Naive thymus-derived CD4-positive, alpha-beta T cell (primary cell): Measurements from ENCODE around the gene PTDSS2. TPM values are rescaled to one million over a fixed set of nuclear protein-coding genes. Genes with fewer than 3 reads are reported as not detected.
A peak's percentile ranks its signal among the peaks of the same experiment; 100 is the strongest.

Source experiments
- ATAC-seq: fragments of 150-1000 bp; cut with Tn5 transposase; 2 replicates; pipeline ENCODE4 v1.10.0; 2021; ENCODE audit warnings: mild to moderate bottlenecking, moderate library complexity
- CTCF ChIA-PET: fragments of 350-600 bp; sonication (Branson Sonifier 250); formaldehyde crosslinking; loops from one replicate; lab custom pipeline; 2021; ENCODE audit warnings: antibody characterized with exemption; lab: Charles Lee
- POLR2A ChIA-PET: fragments of 350-600 bp; sonication (Branson Sonifier 250); formaldehyde crosslinking; loops from one replicate; lab custom pipeline; 2021; ENCODE audit warnings: antibody characterized with exemption, inconsistent platforms; lab: Charles Lee
- DNase-seq, 9 donors: peaks; one replicate each; pipeline versions ENCODE4 v3.0.0 to v3.0.0-alpha.2; 2020 to 2022; ENCODE audit warnings: mixed read lengths in 1 of 9
- H3K27ac ChIP-seq: one replicate; pipeline ENCODE4 v1.7.0; 2013; ENCODE audit warnings: mild to moderate bottlenecking, low read depth, low read length, moderate library complexity
- H3K27me3 ChIP-seq, 2 donors: one replicate each; pipeline ENCODE4 v1.7.0; 2013; ENCODE audit warnings: low read length in 2 of 2, mild to moderate bottlenecking in 2 of 2, moderate library complexity in 2 of 2; ENCODE audit not compliant: control insufficient read depth in 2 of 2, insufficient read depth in 2 of 2
- H3K36me3 ChIP-seq, 3 experiments: 1 replicate in 2 of 3; 2 replicates in 1 of 3; pipeline ENCODE4 v1.7.0; 2013; ENCODE audit warnings: low read length in 3 of 3, mild to moderate bottlenecking in 3 of 3, moderate library complexity in 1 of 3; ENCODE audit not compliant: insufficient read depth in 3 of 3, control insufficient read depth in 2 of 3
- H3K4me1 ChIP-seq, 2 donors: one replicate each; pipeline ENCODE4 v1.7.0; 2013; ENCODE audit warnings: low read length in 2 of 2, mild to moderate bottlenecking in 2 of 2, moderate library complexity in 1 of 2; ENCODE audit not compliant: control insufficient read depth in 2 of 2, insufficient read depth in 2 of 2
- H3K4me3 ChIP-seq: 2 replicates; pipeline ENCODE4 v1.7.0; 2013; ENCODE audit warnings: mild to moderate bottlenecking, low read length
- H3K9me3 ChIP-seq, 3 experiments: 1 replicate in 2 of 3; 2 replicates in 1 of 3; pipeline ENCODE4 v1.7.0; 2013; ENCODE audit warnings: low read length in 3 of 3; ENCODE audit not compliant: control insufficient read depth in 2 of 3
- H3K27ac Mint-ChIP-seq, 9 donors: one replicate each; pipeline ENCODE4 v1.8.0; 2020 to 2022; ENCODE audit warnings: mixed read lengths in 9 of 9, mild to moderate bottlenecking in 8 of 9, moderate library complexity in 5 of 9, inconsistent platforms in 2 of 9
- H3K27me3 Mint-ChIP-seq, 5 donors: one replicate each; pipeline ENCODE4 v1.8.0; 2021 to 2022; ENCODE audit warnings: mixed read lengths in 5 of 5, mild to moderate bottlenecking in 1 of 5
- H3K36me3 Mint-ChIP-seq, 5 donors: one replicate each; pipeline ENCODE4 v1.8.0; 2020 to 2022; ENCODE audit warnings: mixed read lengths in 5 of 5, mild to moderate bottlenecking in 3 of 5, inconsistent platforms in 1 of 5
- H3K4me1 Mint-ChIP-seq, 7 donors: one replicate each; pipeline ENCODE4 v1.8.0; 2020 to 2022; ENCODE audit warnings: mixed read lengths in 7 of 7, mild to moderate bottlenecking in 3 of 7, inconsistent platforms in 1 of 7
- H3K4me3 Mint-ChIP-seq, 10 donors: one replicate each; pipeline ENCODE4 v1.8.0; 2020 to 2022; ENCODE audit warnings: mild to moderate bottlenecking in 10 of 10, mixed read lengths in 10 of 10, moderate library complexity in 6 of 10, inconsistent platforms in 2 of 10
- H3K9me3 Mint-ChIP-seq, 11 donors: one replicate each; pipeline ENCODE4 v1.8.0; 2020 to 2022; ENCODE audit warnings: mixed read lengths in 11 of 11, mild to moderate bottlenecking in 4 of 11, inconsistent platforms in 1 of 11, moderate library complexity in 1 of 11
- intact Hi-C, 2 donors: fragments of 100-400 bp; cut with micrococcal nuclease; formaldehyde crosslinking; loops; one replicate each; pipeline ENCODE4 v1.15.1; 2023
- polyA plus RNA-seq, 2 donors: library from polyadenylated mRNA; unstranded; fragments of 300-500 nt; fragmentation: Illumina TruSeq; gene quantifications; one replicate each; pipeline ENCODE4 v1.2.3, GENCODE V29; 2021
- total RNA-seq, 6 experiments: library from RNA in 5 of 6; stranded (reverse) in 5 of 6; gene quantifications; 1 replicate in 5 of 6; 2 replicates in 1 of 6; pipeline ENCODE4 v1.2.3 and lab custom pipeline; 2021 to 2026

PTDSS2 gene
- total and polyA plus RNA-seq, 7 experiments from 2014 or later = 9.0 to 27.7 (median 19.4) TPM

DNA sequence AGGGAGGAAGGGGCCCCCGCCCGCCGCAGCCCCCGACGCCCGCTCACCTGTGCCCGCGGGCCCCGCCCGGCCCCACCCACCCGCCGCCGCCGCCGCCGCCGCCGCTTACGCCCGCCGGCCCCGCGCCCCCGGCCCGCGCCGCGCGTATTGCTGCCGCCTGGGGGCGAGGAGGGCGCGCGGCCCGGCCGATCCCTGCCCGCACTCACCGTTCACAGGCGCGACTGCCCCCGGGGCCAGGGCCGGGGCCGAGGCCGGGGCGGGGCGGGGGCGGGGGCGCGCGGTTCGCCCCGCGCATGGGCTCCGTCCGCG is 85.1 kb downstream of the PTDSS2 start:
- Mint-ChIP-seq H3K4me3 (peak overlapping the region in 1 of 10 donors; percentile 95), H3K27me3 (no peaks in the 10 kb centered on the region), H3K4me1 (peaks cover 5 to 16% (median 11%) of the 10 kb centered on the region in 7 donors), H3K27ac (no peak overlapping the region), H3K36me3 (peaks cover 0 to 4% (median 0%) of the 10 kb centered on the region in 5 donors), H3K9me3 (no peaks in the 10 kb centered on the region)
- H3K4me1 ChIP-seq = peaks cover 20 to 21% of the 10 kb centered on the region in 2 donors
- H3K36me3 ChIP-seq = peaks cover 0 to 30% (median 0%) of the 10 kb centered on the region in 3 experiments
- ATAC-seq = peak; percentile 31
- ChIA-PET CTCF (no interaction called here), POLR2A (interaction anchor here (0.6 to 4.0 kb wide), 14 partner anchors 18 to 255 kb away, joined by 3 to 26 read pairs (median 4); partner anchors contain the start of genes DEAF1, IRF7, PHRF1 and RNH1)
- intact Hi-C loops = loop anchor here (1.0 to 5.0 kb wide), 9 partner anchors 17 to 328 kb away; partner anchors contain the start of genes BET1L (in 2 of the 2), RIC8A (in 2 of the 2), DEAF1 (in 1 of the 2) and PTDSS2 (in 1 of the 2)
- no peak for DNase-seq
- peak overlapping the region; percentile 71 for H3K27ac ChIP-seq
- H3K9me3 ChIP-seq = no peaks in the 10 kb centered on the region
- no peaks in the 10 kb centered on the region for H3K27me3 ChIP-seq
- no peak overlapping the region for H3K4me3 ChIP-seq

DNA sequence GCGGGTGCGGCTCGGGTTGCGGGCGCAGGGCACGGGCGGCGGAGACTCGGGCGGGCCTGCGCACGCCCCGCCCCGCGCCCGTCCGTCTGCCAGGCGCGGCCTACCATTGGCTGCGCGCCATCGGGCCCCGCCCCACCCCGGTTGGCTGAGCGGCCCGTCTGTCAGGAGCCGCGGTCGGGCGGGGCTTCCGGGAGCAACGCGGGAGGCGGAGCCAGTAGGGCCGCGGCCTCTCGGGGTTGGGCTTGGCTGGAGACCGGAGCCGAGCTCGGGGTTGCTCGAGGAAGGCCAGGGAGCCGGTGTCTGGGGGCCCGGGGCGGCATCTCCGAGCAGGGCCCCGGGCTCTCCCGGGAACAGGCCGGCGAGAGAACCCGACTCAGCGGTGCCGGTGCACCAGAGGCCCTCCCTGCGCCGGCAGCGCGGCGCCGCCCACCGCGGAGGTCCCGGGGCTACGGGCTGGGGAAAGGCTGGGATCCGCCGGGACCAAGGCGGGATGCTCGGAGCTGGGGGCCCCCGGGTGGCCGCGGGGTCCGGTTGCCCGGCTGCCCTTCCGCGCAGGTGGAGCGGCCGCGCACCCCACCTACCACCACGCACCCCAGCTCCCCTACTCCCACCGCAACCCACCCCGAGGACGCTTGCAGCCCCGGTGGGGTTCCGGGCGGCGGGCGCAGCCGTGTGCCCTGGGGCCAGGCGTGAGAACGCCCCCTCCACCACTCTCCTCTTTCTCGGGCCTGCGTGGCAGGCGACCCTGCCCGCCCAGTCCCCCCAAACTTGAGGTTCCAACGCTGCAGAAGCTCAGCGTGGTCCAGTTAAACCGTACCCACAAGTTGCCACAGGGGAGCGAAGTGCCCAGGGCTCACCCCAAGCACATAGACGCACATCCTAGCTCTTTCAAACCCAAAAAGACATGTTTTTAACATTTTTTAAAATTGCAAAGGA is 85.7 kb downstream of the PTDSS2 start, which contains the start of gene HRAS:
TSS of gene HRAS (minus strand) at position 58 of the 936 bp plus-strand sequence.
- Histone ChIP-seq H3K36me3 (peaks cover 0 to 30% (median 0%) of the 10 kb centered on the region in 3 experiments), H3K27ac (peak within 1 kb of the TSS; percentile 75), H3K9me3 (no peaks in the 10 kb centered on the region), H3K4me3 (peak within 1 kb of the TSS; percentile 66), H3K4me1 (peaks cover 20 to 21% of the 10 kb centered on the region in 2 donors), H3K27me3 (no peaks in the 10 kb centered on the region)
- Mint-ChIP-seq H3K27me3 (no peaks in the 10 kb centered on the region), H3K4me3 (peak within 1 kb of the TSS; percentile 87 to 97 (median 91)), H3K27ac (peak within 1 kb of the TSS; percentile 84 to 96 (median 91)), H3K36me3 (peaks cover 0 to 3% (median 0%) of the 10 kb centered on the region in 5 donors), H3K4me1 (peaks cover 5 to 16% (median 11%) of the 10 kb centered on the region in 7 donors), H3K9me3 (no peaks in the 10 kb centered on the region)
- intact Hi-C loops = loop anchor here (1.0 to 5.0 kb wide), 12 partner anchors 17 to 328 kb away; partner anchors contain the start of genes BET1L (in 2 of the 2), RIC8A (in 2 of the 2), DEAF1 (in 1 of the 2) and LMNTD2 (in 1 of the 2)
- DNase-seq = peak; percentile 92 to 99 (median 96)
- CTCF ChIA-PET = interaction anchor here (0.6 to 2.5 kb wide), 3 partner anchors 17 to 191 kb away, joined by 3 to 7 read pairs (median 4); partner anchors contain the start of gene TMEM80
- peak; percentile 93 for ATAC-seq
- POLR2A ChIA-PET = interaction anchor here (0.6 to 4.0 kb wide), 24 partner anchors 10 to 329 kb away, joined by 3 to 26 read pairs (median 3); partner anchors contain the start of genes BET1L, DEAF1, IRF7 and PHRF1

DNA sequence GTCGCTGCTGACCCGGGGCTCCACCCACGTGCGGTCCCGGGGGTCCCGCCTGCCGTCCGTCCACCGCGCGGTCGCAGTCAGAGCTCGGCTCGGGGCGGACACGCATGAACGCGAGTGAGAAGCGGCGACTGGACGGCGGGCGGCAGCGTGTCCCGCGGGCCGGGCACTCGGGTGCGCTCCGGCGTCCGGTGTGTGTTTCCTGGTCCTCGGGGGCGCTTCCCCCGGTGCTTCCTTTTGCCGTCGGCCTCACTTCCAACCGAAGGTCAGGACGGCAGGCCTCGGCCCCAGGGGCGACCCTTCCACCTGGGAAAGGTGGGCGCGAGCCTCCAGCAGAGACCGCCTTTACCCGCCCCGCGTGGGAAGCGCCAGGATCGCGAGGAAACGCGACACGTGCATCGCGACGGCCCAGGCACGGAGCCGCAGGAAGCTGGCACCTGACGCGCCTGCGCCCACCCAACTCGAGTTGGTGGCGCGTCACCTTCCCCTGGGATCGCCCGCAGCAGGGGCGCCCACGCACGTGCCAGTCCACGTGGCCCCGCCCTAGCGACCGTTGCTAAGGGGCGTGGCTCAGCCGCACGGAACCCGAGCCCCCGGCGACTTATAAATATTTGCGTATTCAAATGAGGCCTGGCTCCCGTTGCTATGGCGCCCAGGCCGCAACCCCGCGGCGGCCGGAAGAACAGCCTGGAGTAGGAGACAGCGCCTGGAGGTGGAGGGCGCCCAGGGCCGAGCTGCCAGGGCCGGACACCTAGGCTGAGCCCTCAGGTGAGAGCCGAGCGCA is 87.0 kb downstream of the PTDSS2 start, which contains the start of gene LRRC56:
TSS of gene LRRC56 (plus strand) at position 687 of the 781 bp plus-strand sequence. CDS start 3,158 bp downstream, outside the sequence.
- peaks cover 20 to 21% of the 10 kb centered on the region in 2 donors for H3K4me1 ChIP-seq
- no peaks in the 10 kb centered on the region for H3K27me3 ChIP-seq
- intact Hi-C loops = loop anchor here (1.0 to 5.0 kb wide), 10 partner anchors 18 to 260 kb away; partner anchors contain the start of genes DEAF1 (in 2 of the 2), LMNTD2 (in 2 of the 2), RASSF7 (in 2 of the 2) and TMEM80 (in 2 of the 2)
- peaks cover 5 to 16% (median 11%) of the 10 kb centered on the region in 7 donors for H3K4me1 Mint-ChIP-seq
- H3K27ac Mint-ChIP-seq = peak within 1 kb of the TSS; percentile 84 to 96 (median 91)
- ATAC-seq (peak; percentile 53), DNase-seq (peak; percentile 74 to 92 (median 77))
- H3K9me3 Mint-ChIP-seq = no peaks in the 10 kb centered on the region
- CTCF ChIA-PET = interaction anchor here (1.1 to 2.5 kb wide), 2 partner anchors 19 to 190 kb away, joined by 4 to 7 read pairs; no protein-coding TSS in a partner anchor
- peak within 1 kb of the TSS; percentile 75 for H3K27ac ChIP-seq
- peaks cover 0 to 3% (median 0%) of the 10 kb centered on the region in 5 donors for H3K36me3 Mint-ChIP-seq
- POLR2A ChIA-PET = interaction anchor here (1.0 to 4.0 kb wide), 12 partner anchors 9 to 330 kb away, joined by 3 to 26 read pairs (median 4); partner anchors contain the start of genes BET1L, DEAF1, IRF7 and RIC8A
- H3K4me3 Mint-ChIP-seq = peak within 1 kb of the TSS; percentile 87 to 97 (median 91)
- H3K36me3 ChIP-seq = peaks cover 0 to 19% (median 0%) of the 10 kb centered on the region in 3 experiments
- H3K4me3 ChIP-seq = peak within 1 kb of the TSS; percentile 66
- no peaks in the 10 kb centered on the region for H3K27me3 Mint-ChIP-seq
- no peaks in the 10 kb centered on the region for H3K9me3 ChIP-seq

DNA sequence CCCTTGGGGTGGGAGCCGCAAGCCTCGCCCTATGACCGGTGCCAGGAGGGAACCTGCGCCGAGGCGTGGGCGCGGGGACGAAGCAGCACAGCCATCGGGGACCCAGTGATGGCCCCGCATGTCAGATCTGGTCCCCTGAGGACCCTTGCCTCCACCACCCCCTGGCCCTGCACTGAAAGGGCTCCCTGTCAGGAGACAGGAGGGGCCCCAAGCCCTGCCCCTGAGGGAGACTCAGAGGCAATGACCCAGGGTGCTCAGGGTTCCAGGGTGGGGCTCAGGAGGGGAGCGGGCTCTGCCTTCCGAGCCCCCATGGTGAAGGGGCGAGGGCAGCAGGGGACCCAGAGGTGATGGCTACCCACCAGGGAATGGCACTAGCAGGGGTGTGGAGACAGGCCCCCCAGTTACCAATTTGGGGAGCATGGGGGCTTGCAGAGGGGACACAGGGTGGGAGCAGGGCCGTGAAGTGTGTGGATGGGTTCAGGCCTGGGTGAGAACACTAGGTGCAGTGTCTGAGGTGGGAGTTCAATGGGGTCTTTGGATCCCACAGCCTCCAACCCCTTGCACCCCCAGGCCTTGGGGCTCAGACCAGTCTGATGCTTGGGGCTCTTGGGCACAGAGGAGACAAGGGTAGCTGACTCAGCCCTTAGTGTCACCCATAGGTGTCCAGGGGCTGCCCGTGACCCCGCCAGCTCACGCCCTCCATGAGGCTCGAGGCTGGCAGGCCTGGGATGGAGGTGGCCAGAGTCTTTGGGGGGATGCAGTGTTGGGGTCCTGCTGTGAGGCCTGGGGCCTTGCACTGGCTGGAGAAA is 87.7 kb downstream of the PTDSS2 start:
- H3K27me3 ChIP-seq = no peaks in the 10 kb centered on the region
- peak overlapping the region; percentile 66 for H3K4me3 ChIP-seq
- H3K9me3 ChIP-seq = no peaks in the 10 kb centered on the region
- DNase-seq (no peak), ATAC-seq (no peak)
- Mint-ChIP-seq H3K4me3 (peak overlapping the region; percentile 48 to 95 (median 59)), H3K9me3 (no peaks in the 10 kb centered on the region), H3K27me3 (no peaks in the 10 kb centered on the region), H3K27ac (peak overlapping the region in 5 of 9 donors; percentile 49 to 85 (median 69)), H3K36me3 (peaks cover 0 to 2% (median 0%) of the 10 kb centered on the region in 5 donors), H3K4me1 (peaks cover 5 to 16% (median 11%) of the 10 kb centered on the region in 7 donors)
- H3K27ac ChIP-seq = peak overlapping the region; percentile 60
- CTCF ChIA-PET = interaction anchor here (2.5 kb wide), 1 partner anchor 19 kb away, joined by 7 read pairs; no protein-coding TSS in a partner anchor
- POLR2A ChIA-PET = interaction anchor here (1.0 to 4.0 kb wide), 4 partner anchors 17 to 330 kb away, joined by 3 to 26 read pairs (median 8); partner anchors contain the start of genes BET1L, RIC8A and RNH1
- intact Hi-C loops = loop anchor here (1.0 to 5.0 kb wide), 10 partner anchors 17 to 259 kb away; partner anchors contain the start of genes DEAF1 (in 2 of the 2), LMNTD2 (in 2 of the 2), RASSF7 (in 2 of the 2) and TMEM80 (in 2 of the 2)
- H3K36me3 ChIP-seq = peaks cover 0 to 11% (median 0%) of the 10 kb centered on the region in 3 experiments
- peaks cover 20 to 21% of the 10 kb centered on the region in 2 donors for H3K4me1 ChIP-seq

DNA sequence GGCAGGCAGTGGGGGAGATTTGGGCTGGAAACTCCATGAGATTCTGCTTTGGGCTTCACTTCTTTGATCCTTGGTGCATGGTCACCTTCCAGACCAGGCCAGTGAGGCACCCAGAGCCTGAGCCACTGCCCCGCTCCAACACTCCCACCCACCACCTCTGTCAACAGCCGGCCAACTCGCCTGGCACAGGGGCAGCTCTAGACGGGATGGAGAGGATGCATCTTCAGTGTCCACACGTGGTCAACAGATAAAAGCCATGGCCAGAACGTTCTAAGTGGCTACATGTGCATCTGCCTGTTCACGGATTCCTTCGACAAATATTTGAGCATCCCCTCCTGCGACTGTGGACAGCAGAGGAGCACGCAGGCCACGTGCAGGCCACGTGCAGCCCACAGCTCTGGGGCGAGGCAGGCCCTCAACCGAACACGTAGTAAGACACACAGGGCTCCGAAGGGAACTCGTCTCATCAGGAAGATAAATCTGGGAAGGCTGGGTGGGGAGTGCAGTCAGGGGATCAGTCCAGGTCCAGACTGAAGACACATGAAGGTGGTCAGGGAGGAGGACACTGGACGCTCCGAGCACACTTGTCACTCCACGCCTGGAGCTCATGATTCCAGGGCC is 88.5 kb downstream of the PTDSS2 start:
- ATAC-seq (no peak), DNase-seq (no peak)
- Mint-ChIP-seq H3K36me3 (peaks cover 0 to 2% (median 0%) of the 10 kb centered on the region in 5 donors), H3K4me3 (peak overlapping the region in 6 of 10 donors; percentile 29 to 95 (median 50)), H3K9me3 (no peaks in the 10 kb centered on the region), H3K4me1 (peaks cover 5 to 16% (median 11%) of the 10 kb centered on the region in 7 donors), H3K27me3 (no peaks in the 10 kb centered on the region), H3K27ac (peak overlapping the region in 1 of 9 donors; percentile 9)
- Histone ChIP-seq H3K4me1 (peaks cover 20 to 21% of the 10 kb centered on the region in 2 donors), H3K27me3 (no peaks in the 10 kb centered on the region), H3K36me3 (peaks cover 0 to 4% (median 0%) of the 10 kb centered on the region in 3 experiments), H3K27ac (no peak overlapping the region), H3K9me3 (no peaks in the 10 kb centered on the region), H3K4me3 (no peak overlapping the region)
- ChIA-PET POLR2A (interaction anchor here (1.3 kb wide), 1 partner anchor 66 kb away, joined by 3 read pairs; no protein-coding TSS in a partner anchor), CTCF (no interaction called here)
- intact Hi-C loops = loop anchor here in 1 of 2 donors (5.0 kb wide), 2 partner anchors 159 to 184 kb away; partner anchors contain the start of genes DEAF1 and TMEM80
